ENCODE data around the gene USP6. TPM values are rescaled to one million over a fixed set of nuclear protein-coding genes. Genes with fewer than 3 reads are reported as not detected.

The USP6 gene
- total and polyA plus RNA-seq, 2 of the 4 experiments (the other 2 are of a cell fraction): 0.02 TPM; not detected in 1

- Histone ChIP-seq H4K5ac (ENCODE audit: low read depth, low read length) (no peak overlapping the region), H2BK15ac (ENCODE audit: low read depth, low read length) (no peak overlapping the region), H3K4me2 (ENCODE audit: low read depth, low read length) (no peak overlapping the region), H3K4ac (ENCODE audit: low read depth, low read length) (no peak overlapping the region), H2BK5ac (ENCODE audit: low read depth, low read length, poor library complexity, severe bottlenecking) (no peak overlapping the region), H2BK120ac (ENCODE audit: low read depth, low read length) (no peak overlapping the region), H3K4me1 (ENCODE audit: control insufficient read depth, insufficient read depth, low read length) (no peaks in the 10 kb centered on the region), H2AFZ (replicated peaks; ENCODE audit: low read length, poor library complexity) (peak overlapping the region; percentile 41), H2AK9ac (replicated peaks; ENCODE audit: low read depth, low read length, poor library complexity) (no peak overlapping the region), H4K91ac (ENCODE audit: insufficient read depth, low read depth, low read length) (no peak overlapping the region), H3K9ac (ENCODE audit: low read depth, low read length) (no peak overlapping the region), H3K56ac (ENCODE audit: extremely low read depth, insufficient read depth, low read length) (no peak overlapping the region), H3K9me3 (ENCODE audit: control insufficient read depth, insufficient read depth, low read length) (peaks cover 72% of the 10 kb centered on the region), H3K14ac (replicated peaks; ENCODE audit: low read depth, low read length) (no peak overlapping the region), H4K8ac (ENCODE audit: low read depth in 2 of 2, low read length in 2 of 2) (no peak overlapping the region), H3K18ac (ENCODE audit: low read depth, low read length) (no peak overlapping the region), H3K27me3 (ENCODE audit: control insufficient read depth, insufficient read depth, low read length) (peaks cover 8% of the 10 kb centered on the region; the same call in 1 of the 2 replicates), H3K36me3 (ENCODE audit: control insufficient read depth, insufficient read depth, low read length) (no peaks in the 10 kb centered on the region), H3K9me1 (ENCODE audit: insufficient read depth, low read length) (no peaks in the 10 kb centered on the region), H3K4me3 (ENCODE audit: insufficient read depth, low read depth, low read length) (peak overlapping the region; percentile 9; the same call in 1 of the 2 replicates), H2BK20ac (ENCODE audit: low read depth, low read length) (no peak overlapping the region), H3K27ac (ENCODE audit: insufficient read depth, low read length) (no peak overlapping the region), H3K79me1 (ENCODE audit: low read depth in 1 of 2, low read length in 2 of 2) (no peaks in the 10 kb centered on the region), H4K20me1 (ENCODE audit: insufficient read depth, low read length) (no peaks in the 10 kb centered on the region), H2AK5ac (ENCODE audit: low read depth, low read length) (no peak overlapping the region), H3K23ac (ENCODE audit: low read depth, low read length) (no peak overlapping the region)
- no peak for TF ChIP-seq ELK1 (IDR thresholded peaks at IDR 0.05; ENCODE audit: borderline replicate concordance, low read depth, low read length)
- no peak for TF ChIP-seq CEBPB (IDR thresholded peaks at IDR 0.05; ENCODE audit: low read depth, low read length)
- no peak for TF ChIP-seq MAZ (IDR thresholded peaks at IDR 0.05; ENCODE audit: borderline replicate concordance, low read depth, low read length)
- no peak for TF ChIP-seq RAD21 (IDR thresholded peaks at IDR 0.05; ENCODE audit: low read length)
- no peak for TF ChIP-seq USF2 (IDR thresholded peaks at IDR 0.05; ENCODE audit: low read depth, low read length)
- no peak for TF ChIP-seq RFX5 (IDR thresholded peaks at IDR 0.05; ENCODE audit: low read depth, low read length)
- TF ChIP-seq MXI1 (IDR thresholded peaks at IDR 0.05; ENCODE audit: borderline replicate concordance, low read depth, low read length): no peak
- TF ChIP-seq MAFK (IDR thresholded peaks at IDR 0.05; ENCODE audit: low read depth, low read length): no peak
- no peak for TF ChIP-seq FOS (IDR thresholded peaks at IDR 0.05; ENCODE audit: low read depth, low read length)
- TF ChIP-seq RCOR1 (IDR thresholded peaks at IDR 0.05; ENCODE audit: insufficient replicate concordance, low read length): no peak
- no peak for TF ChIP-seq CHD1 (IDR thresholded peaks at IDR 0.05; ENCODE audit: low read depth, low read length)
- no peak for TF ChIP-seq CTCF (conservative IDR thresholded peaks at IDR 0.05; ENCODE audit: low read depth, low read length)
- TF ChIP-seq NFE2L2 (IDR thresholded peaks at IDR 0.05; ENCODE audit: low read depth, low read length): no peak
- no peak for TF ChIP-seq POLR2A (IDR thresholded peaks at IDR 0.05; ENCODE audit: low read depth, low read length)
- no peak for TF ChIP-seq SMC3 (IDR thresholded peaks at IDR 0.05; ENCODE audit: low read depth, low read length)
- TF ChIP-seq BHLHE40 (IDR thresholded peaks at IDR 0.05; ENCODE audit: low read depth, low read length): no peak
- WGBS, 2 experiments (ENCODE audit: extremely low coverage in 2 of 2, insufficient read length in 1 of 2): 8% methylated on average over 21 of the region's 63 CpGs; no CpG with 5 or more reads in 1 of the 2 experiments
- intact Hi-C loops (cut with micrococcal nuclease): loop anchor here (10.0 kb wide), 1 partner anchor 88 kb away; no protein-coding TSS in a partner anchor
- ATAC-seq (ENCODE audit: low read depth): no peak
- in situ Hi-C loops (cut with MboI; ENCODE audit: low sequenced_read_pairs): no loop called here
- no TSS peak for BruUV-seq (replicated peaks)
- CTCF ChIA-PET: no interaction called here
- DNase-seq: no peak
- POLR2A ChIA-PET (ENCODE audit: unreplicated experiment): no interaction called here
- dilution Hi-C loops (cut with HindIII; ENCODE audit: low sequenced_read_pairs, unreplicated experiment): no loop called here
Measured at GRCh38 chr17:5097101-5097834, 18.6 kb upstream of the USP6 start.

All from IMR-90 (cell line).